Astrocyte of the spinal cord (primary cell): ENCODE data around the gene NECTIN2.
A peak's percentile ranks its signal among the peaks of the same experiment; 100 is the strongest.

ENCODE experiments used
- DNase-seq: peaks from one replicate; pipeline ENCODE4 v3.0.0; 2011; ENCODE audit warnings: low read depth, low spot score
- H3K4me3 ChIP-seq: 2 replicates; pipeline ENCODE4 v1.5.1; 2011; ENCODE audit warnings: low read depth, mild to moderate bottlenecking, low read length, moderate library complexity
- CTCF ChIP-seq: IDR thresholded peaks from 2 replicates; pipeline ENCODE4 v1.5.1; 2012; ENCODE audit warnings: low read depth, mild to moderate bottlenecking, low read length, inconsistent platforms
- in situ Hi-C: cut with HindIII; loops from 2 replicates; pipeline ENCODE4 v1.10.0; 2017; ENCODE audit warnings: low sequenced_read_pairs

NECTIN2 gene

GRCh38 chr19:44867578-44867977 lies 21.5 kb downstream of the NECTIN2 start:
- no peak for DNase-seq
- H3K4me3 ChIP-seq, result no peak overlapping the region
- in situ Hi-C loops, result no loop called here
- no peak for TF ChIP-seq CTCF

GRCh38 chr19:44869733-44870470 lies 23.8 kb downstream of the NECTIN2 start:
- no peak for TF ChIP-seq CTCF
- peak; percentile 93 for DNase-seq
- in situ Hi-C loops, result no loop called here
- H3K4me3 ChIP-seq, result no peak overlapping the region

GRCh38 chr19:44871809-44872208 lies 25.7 kb downstream of the NECTIN2 start:
- TF ChIP-seq CTCF, result no peak
- no peak for DNase-seq
- H3K4me3 ChIP-seq, result no peak overlapping the region
- in situ Hi-C loops, result no loop called here

- no peak for TF ChIP-seq CTCF
- no peak overlapping the region for H3K4me3 ChIP-seq
- in situ Hi-C loops, result no loop called here
- DNase-seq, result no peak
These were observed 26.6 kb downstream of the NECTIN2 start for GRCh38 chr19:44872661-44873060.

- in situ Hi-C loops, result no loop called here
- no peak for DNase-seq
- TF ChIP-seq CTCF, result no peak
- no peak overlapping the region for H3K4me3 ChIP-seq
These were observed 28.2 kb downstream of the NECTIN2 start for GRCh38 chr19:44874317-44874716.

GRCh38 chr19:44875666-44876451 lies 29.8 kb downstream of the NECTIN2 start:
- no peak for TF ChIP-seq CTCF
- in situ Hi-C loops, result no loop called here
- DNase-seq, result peak; percentile 40
- no peak overlapping the region for H3K4me3 ChIP-seq
